Gastroesophageal sphincter (tissue), 4 donors: ENCODE data around the gene HOXC10. TPM values are rescaled to one million over a fixed set of nuclear protein-coding genes. Genes with fewer than 3 reads are reported as not detected.

Experiments
- ATAC-seq: fragments of 150-250 bp; one replicate; pipeline ENCODE4 v1.9.1; 2016; ENCODE audit warnings: mild to moderate bottlenecking, moderate library complexity
- H3K27ac ChIP-seq, 4 donors: fragments of 200-600 bp; sonication (generic) in 3 of 4; 1 replicate in 3 of 4; 2 replicates in 1 of 4; pipeline ENCODE4 v1.5.1; 2016 to 2019
- H3K27me3 ChIP-seq: fragments of 200-600 bp; sonication (generic); one replicate; pipeline ENCODE4 v1.5.1; 2019
- H3K36me3 ChIP-seq, 2 donors: fragments of 200-600 bp; sonication (generic); one replicate each; pipeline ENCODE4 v1.5.1; 2019; ENCODE audit warnings: control low read depth in 1 of 2
- H3K4me1 ChIP-seq, 3 donors: fragments of 200-600 bp; sonication (generic); 1 replicate in 2 of 3; 2 replicates in 1 of 3; pipeline ENCODE4 v1.5.1; 2016 to 2019; ENCODE audit warnings: control low read depth in 2 of 3
- H3K4me3 ChIP-seq, 2 donors: fragments of 200-600 bp; sonication (generic); one replicate each; pipeline ENCODE4 v1.5.1; 2019; ENCODE audit warnings: mild to moderate bottlenecking in 1 of 2, moderate library complexity in 1 of 2
- H3K9me3 ChIP-seq, 3 donors: fragments of 200-600 bp; sonication (generic); one replicate each; pipeline ENCODE4 v1.5.1; 2017 to 2019; ENCODE audit warnings: control low read depth in 2 of 3
- CTCF ChIP-seq, 4 experiments: fragments of 200-600 bp in 2 of 4; fragments of 450-650 bp in 2 of 4; sonication (generic) in 1 of 4; IDR thresholded peaks; one replicate each; pipeline ENCODE4 v1.5.1; 2017 to 2019; ENCODE audit warnings: antibody characterized with exemption in 4 of 4, mild to moderate bottlenecking in 2 of 4, moderate library complexity in 2 of 4
- EP300 ChIP-seq: sonication (generic); formaldehyde crosslinking; IDR thresholded peaks from one replicate; pipeline ENCODE4 v1.6.1; 2017; ENCODE audit warnings: antibody characterized with exemption, mild to moderate bottlenecking
- POLR2A ChIP-seq, 2 donors: fragments of 450-650 bp; IDR thresholded peaks; one replicate each; pipeline ENCODE4 v1.6.1; 2017; ENCODE audit warnings: antibody characterized with exemption in 2 of 2, mild to moderate bottlenecking in 2 of 2, moderate library complexity in 1 of 2
- POLR2AphosphoS5 ChIP-seq: sonication (generic); formaldehyde crosslinking; IDR thresholded peaks from one replicate; pipeline ENCODE4 v1.6.1; 2017; ENCODE audit warnings: antibody characterized with exemption
- WGBS, 2 donors: methylation state at CpG; one replicate each; pipeline ENCODE4 v1.1.5; 2018; ENCODE audit warnings: low coverage in 1 of 2; 5-methylcytosine and 5-hydroxymethylcytosine counted together
- total RNA-seq, 4 donors: library from RNA; depleted of rRNA; stranded (reverse); fragments of >200 nt; gene quantifications; one replicate each; pipeline ENCODE4 v1.1.0, GENCODE V29; 2016

Gene HOXC10
- total RNA-seq, 4 donors from 2014 or later: not detected

GRCh38 chr12:53956251-53956887 lies 28.6 kb upstream of the HOXC10 start:
- Histone ChIP-seq H3K36me3 (no peaks in the 10 kb centered on the region), H3K27ac (no peak overlapping the region), H3K27me3 (peaks cover 100% of the 10 kb centered on the region), H3K4me3 (no peak overlapping the region), H3K9me3 (peaks cover 0 to 6% (median 0%) of the 10 kb centered on the region in 3 donors), H3K4me1 (peaks cover 0 to 34% (median 13%) of the 10 kb centered on the region in 3 donors)
- TF ChIP-seq POLR2AphosphoS5: no peak
- TF ChIP-seq EP300: no peak
- no peak for TF ChIP-seq CTCF (IDR thresholded peaks at IDR 0.05)
- TF ChIP-seq POLR2A (IDR thresholded peaks at IDR 0.05): no peak
- ATAC-seq: no peak
- WGBS, 2 donors: 12 to 19% methylated on average over 5 to 13 of the region's 25 CpGs

DNA sequence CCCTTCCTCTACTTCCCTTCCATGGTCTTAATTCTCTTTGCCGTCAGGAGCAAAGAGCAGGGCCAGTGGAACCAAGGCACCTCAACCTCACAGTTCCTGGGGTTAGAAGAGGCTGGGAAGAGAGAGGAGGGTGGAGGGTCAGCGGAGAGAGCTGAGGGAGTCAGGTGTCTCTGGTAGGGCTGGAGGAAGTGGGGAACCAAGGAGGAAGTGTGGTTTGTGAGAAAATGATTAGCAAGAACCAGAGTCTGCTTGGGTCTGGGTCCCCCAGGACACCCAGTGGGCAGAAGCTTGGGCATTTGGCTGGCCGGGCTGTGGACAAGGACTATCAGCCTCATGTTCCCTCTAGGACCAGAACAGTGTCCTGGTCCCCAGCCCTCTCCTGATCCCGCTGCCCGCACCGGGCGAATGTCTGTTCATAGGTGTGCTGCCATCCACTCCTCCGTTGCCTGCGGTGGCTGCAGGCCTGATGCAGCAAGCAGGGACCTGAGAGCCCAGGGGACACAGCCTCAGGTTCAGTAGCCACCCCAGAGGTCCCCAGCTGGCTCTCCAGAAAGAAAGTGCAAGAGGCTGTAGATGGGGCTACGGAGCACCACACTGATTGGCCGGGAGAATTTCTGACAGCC lies 27.9 kb upstream of the HOXC10 start:
- H3K27me3 ChIP-seq: peaks cover 100% of the 10 kb centered on the region
- H3K9me3 ChIP-seq: peaks cover 0 to 6% (median 0%) of the 10 kb centered on the region in 3 donors
- no peak overlapping the region for H3K4me3 ChIP-seq
- no peak overlapping the region for H3K27ac ChIP-seq
- ATAC-seq: no peak
- 15% methylated on average over 5 of the region's 11 CpGs; no CpG with 5 or more reads in 1 of the 2 donors for WGBS, 2 donors
- TF ChIP-seq POLR2AphosphoS5 (no peak), EP300 (no peak), CTCF (IDR thresholded peaks at IDR 0.05) (no peak), POLR2A (IDR thresholded peaks at IDR 0.05) (no peak)
- H3K36me3 ChIP-seq: no peaks in the 10 kb centered on the region
- peaks cover 0 to 31% (median 7%) of the 10 kb centered on the region in 3 donors for H3K4me1 ChIP-seq

DNA sequence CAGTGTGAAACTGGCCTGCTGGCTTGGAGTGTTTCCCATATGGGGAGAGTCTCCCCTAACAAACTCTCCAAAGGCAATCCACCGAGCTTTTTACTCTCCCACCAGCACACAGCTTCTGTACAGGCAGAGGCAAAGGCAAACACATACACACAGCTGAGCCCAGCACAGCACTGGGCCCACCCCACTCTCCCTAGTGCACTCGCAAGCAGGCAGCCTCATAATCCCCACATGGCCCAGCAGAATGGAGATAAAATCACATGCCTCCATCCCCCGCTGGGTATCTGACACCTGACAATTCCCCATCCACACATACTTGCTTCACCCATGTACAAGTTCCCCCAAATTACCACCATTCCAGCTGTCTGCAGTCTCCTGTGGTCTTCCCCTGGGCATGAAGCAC lies 26.8 kb upstream of the HOXC10 start:
- H3K36me3 ChIP-seq: no peaks in the 10 kb centered on the region
- no peak overlapping the region for H3K4me3 ChIP-seq
- TF ChIP-seq EP300 (no peak), CTCF (IDR thresholded peaks at IDR 0.05) (no peak), POLR2A (IDR thresholded peaks at IDR 0.05) (no peak), POLR2AphosphoS5 (no peak)
- 14 to 27% methylated on average over 2 of the region's 3 CpGs for WGBS, 2 donors
- no peaks in the 10 kb centered on the region for H3K9me3 ChIP-seq
- peaks cover 100% of the 10 kb centered on the region for H3K27me3 ChIP-seq
- H3K4me1 ChIP-seq: peaks cover 0 to 32% (median 7%) of the 10 kb centered on the region in 3 donors
- H3K27ac ChIP-seq: no peak overlapping the region
- ATAC-seq: no peak

- TF ChIP-seq POLR2A (IDR thresholded peaks at IDR 0.05) (no peak), CTCF (IDR thresholded peaks at IDR 0.05) (no peak), POLR2AphosphoS5 (no peak), EP300 (no peak)
- Histone ChIP-seq H3K36me3 (no peaks in the 10 kb centered on the region), H3K27me3 (peaks cover 100% of the 10 kb centered on the region), H3K9me3 (no peaks in the 10 kb centered on the region), H3K4me3 (no peak overlapping the region), H3K27ac (no peak overlapping the region), H3K4me1 (peaks cover 0 to 40% (median 7%) of the 10 kb centered on the region in 3 donors)
- WGBS, 2 donors: 0 to 12% methylated on average over 1 to 4 of the region's 4 CpGs
- ATAC-seq: no peak
These were observed 25.6 kb upstream of the HOXC10 start for GRCh38 chr12:53959314-53959713.
